NT2/D1 (cell line): Measurements from ENCODE around the gene SLC9A3.

Experiments used
- DNase-seq: peaks from one replicate; pipeline ENCODE4 v3.0.0-alpha.2; 2011; ENCODE audit warnings: low read depth, low spot score
- H3K27me3 ChIP-seq: 2 replicates; pipeline ENCODE4 v1.6.0; 2011; ENCODE audit warnings: mild to moderate bottlenecking; ENCODE audit not compliant: insufficient read length, insufficient read depth
- H3K36me3 ChIP-seq: 2 replicates; pipeline ENCODE4 v1.6.1; 2011; ENCODE audit warnings: mild to moderate bottlenecking, low read length, mixed read lengths; ENCODE audit not compliant: insufficient read depth, insufficient read length
- H3K4me1 ChIP-seq: 2 replicates; pipeline ENCODE4 v1.5.1; 2011; ENCODE audit not compliant: insufficient read depth, insufficient read length
- H3K4me3 ChIP-seq: 2 replicates; pipeline ENCODE4 v1.5.1; 2011; ENCODE audit warnings: low read depth; ENCODE audit not compliant: insufficient read length
- H3K9ac ChIP-seq: 2 replicates; pipeline ENCODE4 v1.6.0; 2011; ENCODE audit warnings: low read depth; ENCODE audit not compliant: insufficient read length
- H3K9me3 ChIP-seq: 2 replicates; pipeline ENCODE4 v1.5.1; 2011; ENCODE audit warnings: mild to moderate bottlenecking, low read length; ENCODE audit not compliant: insufficient read depth
- SUZ12 ChIP-seq: IDR thresholded peaks from 2 replicates; pipeline ENCODE4 v1.6.1; 2011; ENCODE audit not compliant: insufficient read length, insufficient read depth; ENCODE audit errors: extremely low read depth
- YY1 ChIP-seq: IDR thresholded peaks from 2 replicates; pipeline ENCODE4 v1.6.1; 2011; ENCODE audit not compliant: insufficient read length, insufficient read depth
- ZNF274 ChIP-seq: IDR thresholded peaks from 2 replicates; pipeline ENCODE4 v1.6.1; 2011; ENCODE audit warnings: mild to moderate bottlenecking, low read depth, low read length

SLC9A3 gene

DNA sequence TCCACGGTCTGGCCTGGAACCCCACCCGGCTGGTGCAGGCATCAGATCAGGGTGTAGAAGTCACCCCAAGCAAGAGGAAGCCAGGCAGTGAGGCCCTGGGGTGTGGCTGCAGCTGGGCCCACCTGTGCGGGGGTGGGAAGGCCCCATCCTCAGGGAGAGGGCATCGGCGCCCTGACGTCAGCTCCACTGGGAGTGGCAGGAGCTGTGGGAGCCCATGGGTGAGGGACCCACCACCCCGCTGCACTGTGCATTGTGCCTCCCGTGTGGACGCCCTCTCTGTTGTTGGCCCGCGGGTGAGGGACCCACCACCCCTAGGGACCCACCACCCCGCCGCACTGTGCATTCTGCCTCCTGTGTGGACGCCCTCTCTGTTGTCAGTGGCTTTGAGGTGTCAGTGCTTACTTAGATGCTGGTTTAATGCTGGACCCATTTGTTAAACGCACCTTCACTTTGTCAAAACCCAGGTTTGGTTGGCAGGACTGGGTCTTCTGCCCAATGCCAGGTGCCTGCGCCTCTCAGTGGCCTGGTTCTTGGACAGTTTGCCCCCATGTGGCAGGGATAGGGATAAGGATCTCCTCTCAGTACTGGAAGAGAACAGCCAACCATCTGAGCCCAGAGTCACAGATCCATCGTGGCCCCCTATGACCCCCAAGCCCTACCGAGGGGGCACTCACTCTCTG, 88.1 kb downstream of the SLC9A3 start:
- no peak for DNase-seq
- H3K36me3 ChIP-seq, result peaks cover 4% of the 10 kb centered on the region
- no peaks in the 10 kb centered on the region for H3K9me3 ChIP-seq
- TF ChIP-seq YY1 (no peak), SUZ12 (no peak), ZNF274 (no peak)
- H3K9ac ChIP-seq, result no peak overlapping the region
- H3K27me3 ChIP-seq, result no peaks in the 10 kb centered on the region
- peaks cover 9% of the 10 kb centered on the region for H3K4me1 ChIP-seq
- H3K4me3 ChIP-seq, result no peak overlapping the region

DNA sequence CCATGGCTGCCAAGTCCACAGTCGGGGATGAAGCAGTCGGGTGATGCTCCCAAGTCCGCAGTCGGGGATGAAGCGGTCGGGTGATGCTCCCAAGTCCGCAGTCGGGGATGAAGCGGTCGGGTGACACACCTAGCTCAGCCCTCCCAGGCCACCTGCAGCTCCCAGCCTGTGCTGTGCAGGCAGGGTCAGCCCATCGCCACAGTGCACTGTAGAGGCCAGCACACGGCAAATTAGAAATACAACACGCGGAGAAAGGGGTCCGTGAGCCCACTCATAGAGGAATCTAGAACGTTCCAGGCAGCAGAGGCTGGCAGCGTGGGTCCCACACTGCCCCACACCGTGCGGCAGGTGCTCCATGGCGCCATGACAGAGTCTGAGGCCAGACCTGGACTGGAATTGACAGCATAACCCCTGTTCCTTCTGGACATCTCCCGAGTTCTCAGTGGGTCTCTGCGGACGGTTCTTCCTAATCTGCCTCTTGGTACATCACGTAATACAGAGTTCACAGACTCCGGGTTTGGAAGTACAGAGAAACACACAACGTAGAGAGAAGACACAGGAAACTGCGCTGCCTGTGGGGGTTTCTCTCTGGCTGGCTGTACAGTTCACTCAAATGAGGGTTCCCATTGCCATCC, 89.0 kb downstream of the SLC9A3 start:
- DNase-seq, result no peak
- no peak for TF ChIP-seq SUZ12
- TF ChIP-seq YY1, result no peak
- TF ChIP-seq ZNF274, result no peak
- no peak overlapping the region for H3K4me3 ChIP-seq
- no peaks in the 10 kb centered on the region for H3K36me3 ChIP-seq
- no peaks in the 10 kb centered on the region for H3K9me3 ChIP-seq
- H3K4me1 ChIP-seq, result peaks cover 5% of the 10 kb centered on the region
- H3K27me3 ChIP-seq, result no peaks in the 10 kb centered on the region
- no peak overlapping the region for H3K9ac ChIP-seq

DNA sequence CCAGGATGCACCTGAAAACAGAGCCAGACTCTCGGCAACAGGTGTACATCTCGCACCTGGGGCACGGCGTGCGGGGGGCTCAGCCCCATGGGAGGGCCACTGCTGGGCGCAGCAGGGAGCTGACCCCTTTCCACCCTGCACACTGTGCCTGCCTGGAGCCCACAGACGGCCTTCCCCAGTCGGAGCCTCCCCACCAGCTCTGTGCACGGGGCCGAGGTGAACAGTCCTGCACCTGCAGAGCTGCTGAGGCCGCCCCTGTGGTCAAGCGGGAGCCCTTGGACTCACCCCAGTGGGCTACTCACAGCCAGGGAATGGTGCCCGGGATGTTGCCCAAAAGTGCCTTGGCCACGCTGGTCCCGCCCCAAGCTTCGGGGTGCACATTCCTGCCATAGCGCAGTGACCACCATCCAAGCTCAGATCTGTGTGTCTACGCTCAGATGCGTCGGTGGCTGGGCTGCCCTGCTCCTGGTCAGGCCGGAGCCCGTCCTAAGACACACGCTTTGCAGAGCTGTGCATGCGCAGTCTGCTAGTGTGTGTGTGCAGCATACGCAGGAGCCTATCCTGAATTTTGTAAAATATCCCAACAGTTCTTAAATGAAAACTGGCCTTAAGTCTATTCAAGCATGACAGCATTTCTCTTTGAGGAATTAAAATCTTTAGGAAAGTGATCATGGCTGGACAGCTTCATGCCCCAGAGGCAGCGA, 89.7 kb downstream of the SLC9A3 start:
- Histone ChIP-seq H3K4me3 (no peak overlapping the region), H3K4me1 (peaks cover 5% of the 10 kb centered on the region), H3K9me3 (no peaks in the 10 kb centered on the region), H3K9ac (no peak overlapping the region), H3K27me3 (no peaks in the 10 kb centered on the region), H3K36me3 (no peaks in the 10 kb centered on the region)
- no peak for DNase-seq
- TF ChIP-seq ZNF274 (no peak), YY1 (no peak)

DNA sequence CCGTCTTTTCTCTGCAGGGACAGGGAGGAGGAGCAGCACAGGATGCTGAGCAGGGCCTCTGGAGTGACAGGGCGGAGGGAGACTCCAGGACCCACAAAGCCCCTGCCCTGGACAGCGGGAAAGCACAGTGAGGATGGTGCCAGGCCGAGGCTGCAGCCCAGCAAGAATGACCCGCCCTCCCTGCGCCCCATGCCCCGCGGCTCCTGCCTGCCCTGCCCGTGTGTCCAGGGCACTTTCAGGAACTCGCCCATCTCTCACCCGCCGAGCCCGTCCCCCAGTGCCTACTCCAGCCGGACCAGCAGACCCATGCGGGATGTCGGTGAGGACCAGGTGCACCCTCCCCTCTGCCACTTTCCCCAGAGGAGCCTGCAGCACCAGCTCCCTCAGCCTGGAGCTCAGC, 90.4 kb downstream of the SLC9A3 start:
- H3K27me3 ChIP-seq, result no peaks in the 10 kb centered on the region
- no peak overlapping the region for H3K4me3 ChIP-seq
- H3K36me3 ChIP-seq, result no peaks in the 10 kb centered on the region
- no peak for DNase-seq
- no peak overlapping the region for H3K9ac ChIP-seq
- H3K9me3 ChIP-seq, result no peaks in the 10 kb centered on the region
- peaks cover 7% of the 10 kb centered on the region for H3K4me1 ChIP-seq
- TF ChIP-seq YY1, result no peak
- no peak for TF ChIP-seq ZNF274
- TF ChIP-seq SUZ12, result no peak

DNA sequence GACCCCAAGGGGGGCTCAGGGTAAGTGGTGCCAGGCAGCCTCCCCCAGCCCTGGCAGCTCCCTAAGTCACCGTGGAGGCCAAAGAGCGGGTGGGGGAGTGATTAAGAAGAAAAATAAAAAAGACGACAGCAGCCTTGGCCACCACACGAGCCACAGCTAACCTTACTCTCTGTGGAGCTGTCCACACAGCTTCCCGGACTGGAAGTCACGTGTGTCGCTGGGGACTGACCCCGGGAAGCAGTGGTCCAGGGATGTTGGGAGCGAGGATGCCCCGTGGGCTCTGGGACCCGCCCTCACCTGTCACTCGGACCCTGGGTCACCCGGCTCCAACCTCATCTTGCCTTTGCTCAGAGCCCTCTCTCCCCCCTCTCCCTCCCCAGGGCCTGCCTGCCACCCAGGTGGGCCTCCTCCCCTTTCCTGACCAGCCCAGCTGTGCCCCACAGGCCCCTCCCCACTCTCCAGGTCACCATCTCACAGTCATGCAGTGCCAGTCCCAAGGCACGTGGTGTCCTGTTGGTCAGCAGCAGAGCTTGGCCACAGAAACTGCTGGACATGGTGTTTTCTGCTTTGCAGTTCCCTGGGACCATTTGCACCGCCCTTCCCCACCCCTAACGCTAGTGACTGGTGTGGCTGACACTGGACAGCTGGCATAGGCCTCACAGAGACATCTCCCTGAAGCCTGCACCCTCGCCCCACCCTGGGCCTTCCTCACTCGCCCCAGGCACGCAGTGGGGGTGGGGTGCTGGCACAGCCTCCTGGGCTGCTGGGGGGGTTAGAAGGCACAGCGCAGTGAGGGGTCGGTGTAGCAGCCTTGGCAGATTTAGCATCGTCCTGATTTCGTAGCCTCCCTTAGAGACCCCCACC, 91.1 kb downstream of the SLC9A3 start:
- no peaks in the 10 kb centered on the region for H3K27me3 ChIP-seq
- no peak for DNase-seq
- no peak overlapping the region for H3K4me3 ChIP-seq
- peaks cover 3% of the 10 kb centered on the region for H3K4me1 ChIP-seq
- H3K9me3 ChIP-seq, result no peaks in the 10 kb centered on the region
- TF ChIP-seq ZNF274, result no peak
- no peak for TF ChIP-seq YY1
- no peak for TF ChIP-seq SUZ12
- no peak overlapping the region for H3K9ac ChIP-seq
- no peaks in the 10 kb centered on the region for H3K36me3 ChIP-seq

DNA sequence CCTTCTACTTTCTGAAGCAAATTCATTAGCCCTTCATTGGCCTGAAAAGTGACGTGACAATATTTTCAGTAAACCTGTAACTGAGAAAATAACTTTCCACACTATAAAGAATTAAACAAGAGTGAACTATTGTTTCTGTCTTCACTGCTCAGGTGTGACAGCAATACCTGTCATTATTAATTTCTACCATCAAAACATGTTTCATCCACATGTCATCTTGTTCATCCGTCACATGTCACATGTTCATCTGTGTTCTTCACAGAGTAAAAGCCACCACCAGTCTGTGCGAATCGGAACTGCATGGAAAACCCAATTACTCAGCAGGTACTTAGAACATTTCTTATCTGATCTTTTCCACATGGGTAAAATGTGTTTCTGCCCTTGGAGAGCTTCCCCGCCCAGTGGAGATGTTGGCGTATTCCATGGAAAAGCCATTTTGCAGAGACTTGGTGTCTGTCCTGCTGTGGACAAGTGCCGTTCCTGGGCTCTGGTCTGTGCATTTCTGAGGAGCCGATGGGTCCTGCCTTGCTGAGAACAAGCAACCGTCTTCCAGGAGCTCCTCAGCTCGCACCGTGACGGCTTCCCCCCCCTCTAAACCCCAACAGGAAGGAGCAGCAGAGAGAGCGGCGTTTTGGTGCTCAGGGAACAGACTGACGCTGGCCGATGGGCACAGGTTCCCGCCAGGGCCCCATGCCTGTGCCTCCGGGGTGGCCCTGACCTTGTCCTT, 91.9 kb downstream of the SLC9A3 start:
- Histone ChIP-seq H3K9ac (no peak overlapping the region), H3K9me3 (no peaks in the 10 kb centered on the region), H3K27me3 (no peaks in the 10 kb centered on the region), H3K36me3 (no peaks in the 10 kb centered on the region), H3K4me1 (peaks cover 3% of the 10 kb centered on the region), H3K4me3 (no peak overlapping the region)
- DNase-seq, result no peak
- TF ChIP-seq YY1 (no peak), ZNF274 (no peak), SUZ12 (no peak)
